GM19397 (cell line): ENCODE data around the gene USP7.
A peak's percentile ranks its signal among the peaks of the same experiment; 100 is the strongest.

Experiments
- ATAC-seq: cut with Tn5 transposase; IDR thresholded peaks from one replicate; pipeline ENCODE4 v1.9.1; 2021; ENCODE audit warnings: mild to moderate bottlenecking, moderate library complexity; ENCODE audit not compliant: unreplicated experiment

USP7 gene

GRCh38 chr16:8904018-8904430 lies 59.7 kb downstream of the USP7 start:
- ATAC-seq = no peak

- ATAC-seq = no peak
These were observed 60.7 kb downstream of the USP7 start for GRCh38 chr16:8903004-8903403.

DNA sequence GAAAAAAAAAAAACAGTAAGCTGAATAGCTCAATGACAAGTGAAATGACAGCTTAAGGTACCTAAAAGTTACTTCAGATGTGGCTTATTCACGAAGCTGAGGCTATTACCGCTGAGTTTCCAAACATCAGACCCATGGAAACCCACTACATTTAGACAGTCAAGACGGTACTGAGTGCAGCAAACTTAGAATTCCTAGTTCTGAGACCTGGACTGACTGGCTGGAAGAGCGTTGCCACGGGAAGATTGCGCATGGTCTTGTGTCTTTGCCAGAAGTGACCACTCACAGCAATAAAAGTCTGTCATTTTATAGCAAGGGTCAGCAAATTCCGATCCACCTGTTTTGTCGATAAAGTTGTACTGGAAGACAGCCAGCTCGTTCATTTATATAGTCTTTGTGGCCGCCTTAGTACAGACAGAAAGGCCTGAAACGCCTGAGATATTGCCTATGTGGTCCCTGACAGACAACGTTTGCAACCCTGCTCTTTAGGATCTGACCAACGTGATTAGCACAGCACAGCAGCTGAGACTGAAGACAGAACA lies 62.3 kb downstream of the USP7 start:
- ATAC-seq = no peak

- ATAC-seq = no peak
These were observed 63.4 kb downstream of the USP7 start for GRCh38 chr16:8900343-8900742.

DNA sequence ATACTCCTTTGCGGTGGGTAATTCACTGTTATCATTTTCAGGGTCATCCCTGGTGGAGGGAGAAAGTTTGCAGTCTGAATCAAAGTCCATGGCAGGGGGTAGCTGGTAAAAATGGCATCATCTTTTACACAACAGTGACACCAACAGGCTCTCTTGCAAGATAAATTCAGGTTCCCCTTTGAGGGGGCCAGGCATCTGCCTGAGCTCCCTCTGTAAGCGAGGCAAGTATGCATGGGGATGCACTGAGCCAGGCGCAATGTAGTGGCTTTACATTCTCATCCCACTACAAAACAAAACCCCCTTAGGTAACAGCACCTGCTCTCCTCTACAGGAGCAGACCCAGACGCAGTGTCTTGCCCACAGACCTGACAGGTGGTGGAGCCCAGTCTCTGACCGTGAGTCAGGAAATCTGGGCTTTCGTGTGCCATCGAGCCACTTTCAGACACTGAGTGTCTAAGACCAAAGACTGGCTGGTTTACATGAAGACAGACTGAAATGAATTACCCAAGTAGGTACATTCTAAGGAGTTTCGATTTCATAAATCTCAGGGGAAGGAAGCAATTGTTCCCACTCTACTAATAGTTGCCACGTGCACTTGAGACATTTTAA lies 63.9 kb downstream of the USP7 start:
- peak; percentile 54 for ATAC-seq

- no peak for ATAC-seq
These were observed 64.9 kb downstream of the USP7 start for GRCh38 chr16:8898660-8899318.

DNA sequence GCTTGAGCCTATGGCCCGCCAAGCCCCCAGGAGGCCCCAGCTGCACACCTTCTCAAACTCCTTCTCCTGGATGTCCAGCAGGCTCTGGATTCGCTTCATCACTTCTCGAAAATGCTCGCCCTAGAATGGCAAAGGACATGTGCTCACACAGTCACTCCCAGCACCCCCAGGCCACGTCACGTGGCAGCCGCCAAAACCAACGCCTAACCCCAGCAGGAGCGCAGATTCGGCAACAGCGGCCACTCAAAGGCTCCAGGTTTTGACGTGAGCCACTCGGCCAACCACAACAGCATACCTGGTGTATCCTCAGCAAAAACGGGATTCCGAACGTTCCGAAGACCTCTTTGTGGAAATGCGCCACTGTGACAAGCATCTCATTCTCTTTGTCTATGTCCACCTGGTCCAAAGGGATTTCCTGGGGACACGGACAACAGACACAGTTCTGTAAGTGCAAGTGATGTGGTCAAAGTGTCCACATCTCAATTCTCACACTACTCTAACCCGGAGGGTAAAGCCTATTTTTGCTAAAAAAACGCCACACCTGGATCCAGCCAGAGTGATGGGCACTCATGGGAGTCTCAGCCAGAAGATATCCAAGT lies 68.9 kb downstream of the USP7 start:
- ATAC-seq = no peak

- ATAC-seq = no peak
These were observed 69.6 kb downstream of the USP7 start for GRCh38 chr16:8893976-8894690.

DNA sequence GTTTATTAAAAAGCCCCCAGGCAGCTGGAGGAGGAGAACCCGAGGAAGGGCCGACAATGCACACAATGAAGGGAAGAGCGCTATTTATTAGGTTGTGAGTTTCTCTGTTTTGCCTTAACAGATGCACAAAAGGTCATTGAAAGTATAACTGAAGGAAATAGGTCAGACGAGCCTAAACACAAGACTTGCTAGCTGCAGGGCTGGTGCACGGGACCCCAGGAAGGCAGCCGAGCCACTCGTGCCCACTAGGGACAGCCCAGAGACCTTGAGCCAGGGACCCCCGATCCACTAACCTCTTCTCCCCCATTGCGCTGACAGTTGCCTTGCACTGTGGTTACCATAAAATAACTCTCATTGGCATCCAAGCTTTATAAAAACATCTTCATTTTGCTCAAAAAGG lies 70.3 kb downstream of the USP7 start:
- no peak for ATAC-seq

DNA sequence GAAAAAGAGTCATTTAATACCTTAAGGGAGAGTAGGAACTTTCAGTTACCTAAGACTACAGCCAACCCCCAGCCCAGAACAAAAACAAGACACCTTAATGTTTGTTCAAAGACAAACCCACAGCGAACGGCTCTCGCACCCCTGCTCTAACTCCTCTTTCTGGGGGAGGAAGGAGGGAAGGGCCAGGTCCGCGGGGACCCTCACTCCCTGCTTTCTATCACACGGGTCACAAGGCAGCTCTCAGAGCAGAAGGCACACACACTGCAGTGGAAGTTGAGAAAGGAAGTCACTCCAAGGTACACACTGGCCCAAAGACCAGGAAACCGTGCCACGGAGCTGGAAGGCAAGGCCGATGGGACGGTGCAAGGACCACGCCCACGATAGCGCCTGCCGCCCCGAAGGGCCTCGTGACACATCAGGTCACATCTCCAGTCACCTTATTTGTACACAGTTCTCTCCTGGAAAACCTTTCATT lies 71.6 kb downstream of the USP7 start:
- ATAC-seq = peak; percentile 10

DNA sequence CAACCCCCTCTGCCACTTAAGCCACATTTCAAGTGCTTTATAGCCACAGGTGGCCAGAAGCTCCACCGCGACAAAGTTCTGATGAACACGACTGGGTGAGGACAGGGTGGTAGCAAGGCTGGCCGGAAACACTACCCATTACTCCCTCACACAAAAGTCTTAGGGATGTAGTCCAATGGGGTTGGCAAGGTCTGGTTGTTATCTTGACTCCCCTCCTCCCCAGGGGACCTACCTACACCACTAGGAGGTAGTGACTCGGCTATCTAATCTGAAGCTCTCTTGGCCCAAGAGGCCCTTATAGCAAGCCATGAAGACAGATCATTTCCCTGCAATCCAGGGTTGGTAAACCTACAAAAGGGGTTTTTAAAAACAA lies 73.2 kb downstream of the USP7 start:
- no peak for ATAC-seq

DNA sequence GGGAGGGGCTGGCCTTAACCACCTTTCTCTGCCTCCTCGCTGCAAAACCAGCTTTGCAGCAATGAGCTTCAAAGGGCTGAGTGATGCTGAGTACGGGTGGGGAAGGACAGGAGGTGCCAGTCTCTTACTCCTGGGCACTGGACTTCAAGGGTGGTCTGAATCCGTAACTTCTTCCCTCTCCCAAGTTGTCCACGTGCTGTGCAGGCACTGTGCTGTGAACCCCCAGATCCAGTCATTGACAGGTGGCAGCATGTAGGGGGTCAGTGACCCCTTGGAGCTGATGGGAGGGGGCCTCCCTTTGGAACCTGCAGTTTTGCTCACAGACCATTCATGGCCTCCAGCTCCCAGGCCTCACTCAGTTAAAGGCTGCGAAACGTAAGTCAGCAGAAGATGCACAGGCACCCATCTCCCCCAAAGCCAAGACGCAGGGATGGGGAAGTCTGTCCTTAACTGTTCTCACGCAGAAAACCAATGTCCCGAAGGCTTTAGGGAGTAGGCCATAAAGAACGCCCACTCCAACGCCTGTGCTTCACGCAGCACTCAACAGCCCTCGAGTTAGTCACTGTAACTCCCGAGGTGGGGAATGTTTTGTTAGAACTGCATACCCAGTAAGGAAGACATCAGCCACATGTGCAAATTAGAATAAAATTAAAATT lies 73.7 kb downstream of the USP7 start:
- no peak for ATAC-seq

GRCh38 chr16:8888951-8889892 lies 74.5 kb downstream of the USP7 start:
- ATAC-seq = no peak

DNA sequence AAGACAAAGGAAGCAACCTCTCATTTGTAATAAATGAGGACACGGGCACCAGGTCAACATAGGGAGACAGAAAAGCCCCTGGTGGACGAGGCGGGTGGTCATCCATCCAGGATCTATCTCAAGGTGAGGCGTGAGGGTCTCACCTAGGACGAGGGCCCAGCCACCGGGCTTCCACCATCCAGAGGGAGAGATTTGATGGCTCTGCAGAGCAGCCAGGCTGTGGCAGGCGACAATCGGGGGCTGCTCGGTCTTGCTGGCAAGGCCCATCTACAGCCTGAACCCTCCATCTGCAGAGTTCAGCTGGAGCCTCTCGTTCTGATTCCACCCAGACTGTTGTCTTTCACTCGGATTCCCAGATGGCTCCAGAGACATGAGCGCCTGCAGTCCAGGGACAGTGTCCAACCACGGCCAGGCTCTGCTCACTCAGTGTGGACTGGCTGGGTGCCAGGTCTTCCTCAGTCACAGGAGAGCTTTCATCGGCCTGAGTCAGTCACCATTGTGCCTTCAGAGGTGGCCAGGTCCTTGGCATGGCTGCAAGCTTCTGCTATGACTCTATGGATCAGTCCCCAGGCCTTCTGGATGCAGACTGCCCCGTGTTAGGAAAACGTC lies 75.7 kb downstream of the USP7 start:
- no peak for ATAC-seq

GRCh38 chr16:8887431-8887765 lies 76.3 kb downstream of the USP7 start:
- ATAC-seq = no peak

GRCh38 chr16:8886593-8887430 lies 76.9 kb downstream of the USP7 start:
- no peak for ATAC-seq

DNA sequence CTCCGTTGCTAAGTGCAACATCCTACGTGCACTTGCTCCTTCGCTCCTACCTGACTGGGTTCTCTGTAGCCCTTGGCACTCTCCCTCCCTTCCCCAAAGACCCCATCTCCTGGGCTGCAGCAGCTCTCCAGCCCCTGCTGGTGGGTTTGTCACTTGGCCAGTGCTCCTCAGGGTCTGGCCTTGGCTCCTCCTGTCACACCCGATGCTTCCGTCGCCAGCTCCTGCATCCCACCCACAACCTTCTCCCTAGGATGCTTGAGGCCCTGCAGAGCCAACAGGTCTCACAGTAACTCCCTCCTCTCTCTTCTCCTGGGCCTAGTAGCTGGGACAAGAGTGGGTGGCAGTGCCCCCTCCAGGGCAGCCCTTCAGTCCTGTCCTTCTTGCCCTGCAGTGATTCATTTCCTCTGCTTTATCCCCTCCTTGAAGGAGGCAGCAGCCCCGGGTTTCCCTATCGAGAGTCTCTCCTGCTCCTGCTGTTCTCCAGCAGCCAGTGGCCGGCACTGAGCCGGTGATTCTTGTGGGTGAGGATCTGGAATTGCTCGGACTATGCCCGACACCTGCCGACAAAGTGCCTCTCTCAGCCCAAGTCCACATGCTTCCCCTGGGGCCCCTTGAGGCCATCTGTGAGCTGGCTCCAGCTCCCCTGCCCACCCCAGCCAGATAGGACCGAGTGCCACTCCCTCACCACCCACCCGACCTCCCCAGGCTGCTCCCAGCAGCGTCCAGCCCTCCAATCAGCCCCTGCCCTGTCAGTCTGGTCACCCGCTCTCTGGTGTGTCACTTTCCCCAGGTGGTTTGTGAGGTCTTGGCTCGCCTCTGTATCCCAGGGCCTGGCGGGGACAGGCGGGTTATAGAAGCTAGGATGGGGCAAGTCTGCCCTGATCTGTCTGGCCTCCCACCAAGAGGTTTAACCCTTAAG lies 77.8 kb downstream of the USP7 start:
- ATAC-seq = no peak
